SU-DHL-6 (cell line): Measurements from ENCODE around the gene EYA2.

Experiments used
- H2AFZ ChIP-seq: fragments of 200-600 bp; sonication (generic); 2 replicates; pipeline ENCODE4 v1.6.1; 2014; ENCODE audit warnings: low read depth, mild to moderate bottlenecking, moderate library complexity, mixed read lengths, antibody characterized with exemption, low read length; ENCODE audit not compliant: severe bottlenecking
- H3F3A ChIP-seq: fragments of 200-600 bp; shearing (Covaris generic); 2 replicates; pipeline ENCODE4 v1.6.0; 2016; ENCODE audit warnings: antibody characterized with exemption, mild to moderate bottlenecking; ENCODE audit not compliant: insufficient read depth
- H3K27ac ChIP-seq: fragments of 200-600 bp; sonication (generic); 2 replicates; pipeline ENCODE4 v1.5.1; 2016; ENCODE audit warnings: low read depth, mild to moderate bottlenecking, low read length, moderate library complexity, mixed read lengths
- H3K27me3 ChIP-seq: fragments of 200-600 bp; sonication (generic), shearing (Covaris generic); 2 replicates; pipeline ENCODE4 v1.6.0; 2014; ENCODE audit warnings: mild to moderate bottlenecking, low read length
- H3K36me3 ChIP-seq: fragments of 200-600 bp; sonication (generic); 2 replicates; pipeline ENCODE4 v1.6.1; 2014; ENCODE audit warnings: mild to moderate bottlenecking, low read length, mixed read lengths
- H3K4me2 ChIP-seq: fragments of 300-600, 200-600 bp; shearing (Covaris generic), sonication (generic); 2 replicates; pipeline ENCODE4 v1.6.0; 2014; ENCODE audit warnings: low read length, low read depth, mild to moderate bottlenecking; ENCODE audit not compliant: poor library complexity, severe bottlenecking
- H3K4me3 ChIP-seq: fragments of 200-600 bp; sonication (generic); 2 replicates; pipeline ENCODE4 v1.5.1; 2014; ENCODE audit warnings: antibody characterized with exemption, low read length, mild to moderate bottlenecking, mixed read lengths; ENCODE audit not compliant: insufficient read depth, poor library complexity, severe bottlenecking
- H3K79me2 ChIP-seq: fragments of 200-600 bp; sonication (generic); 2 replicates; pipeline ENCODE4 v1.6.1; 2014; ENCODE audit warnings: mild to moderate bottlenecking, low read length, moderate library complexity; ENCODE audit not compliant: insufficient read depth
- H3K9ac ChIP-seq: fragments of 200-600 bp; sonication (generic); 2 replicates; pipeline ENCODE4 v1.7.0; 2014; ENCODE audit warnings: mild to moderate bottlenecking, low read length
- H3K9me2 ChIP-seq: fragments of 200-600 bp; sonication (generic); replicated peaks from 2 replicates; pipeline ENCODE4 v1.6.1; 2014; ENCODE audit warnings: low read length; ENCODE audit not compliant: insufficient read depth
- H3K9me3 ChIP-seq: fragments of 200-600 bp; sonication (generic); 2 replicates; pipeline ENCODE4 v1.6.1; 2014; ENCODE audit warnings: low read length, mixed read lengths; ENCODE audit not compliant: insufficient read depth
- H4K20me1 ChIP-seq: fragments of 200-600 bp; sonication (generic); 2 replicates; pipeline ENCODE4 v1.6.1; 2014; ENCODE audit warnings: low read depth, mild to moderate bottlenecking, antibody characterized with exemption, low read length, moderate library complexity, mixed read lengths
- CTCF ChIP-seq: fragments of 200-600 bp; sonication (generic); IDR thresholded peaks from one replicate; pipeline ENCODE4 v1.5.1; 2017; ENCODE audit warnings: antibody characterized with exemption, mild to moderate bottlenecking, low read length, moderate library complexity; ENCODE audit not compliant: insufficient read depth, poor library complexity, severe bottlenecking
- EZH2phosphoT487 ChIP-seq: fragments of 200-600 bp; sonication (generic), shearing (Covaris generic); conservative IDR thresholded peaks from 2 replicates; pipeline ENCODE4 v1.6.1; 2018; ENCODE audit warnings: mild to moderate bottlenecking, antibody characterized with exemption, low read length, moderate library complexity, mixed read lengths

EYA2 gene

GRCh38 chr20:47237715-47238114 is 343.1 kb downstream of the EYA2 start:
- Histone ChIP-seq H3K27me3 (no peaks in the 10 kb centered on the region), H3K9me3 (no peaks in the 10 kb centered on the region), H4K20me1 (no peaks in the 10 kb centered on the region), H3F3A (no peaks in the 10 kb centered on the region), H3K27ac (no peak overlapping the region), H3K9ac (no peak overlapping the region), H3K9me2 (no peaks in the 10 kb centered on the region), H2AFZ (no peak overlapping the region), H3K79me2 (no peaks in the 10 kb centered on the region; the same call in 1 of the 2 replicates), H3K36me3 (peaks cover 15% of the 10 kb centered on the region), H3K4me3 (no peak overlapping the region), H3K4me2 (no peak overlapping the region)
- TF ChIP-seq CTCF, result no peak
- no peak for TF ChIP-seq EZH2phosphoT487
